HEK293 (cell line): ENCODE measurements around the gene MUS81.

Experiments used
- PRDM1 ChIP-seq: fragments of 450-650 bp; formaldehyde crosslinking; IDR thresholded peaks from 2 replicates; pipeline ENCODE4; 2016; ENCODE audit warnings: missing biosample characterization, missing genetic modification characterization
- TRIM28 ChIP-seq: IDR thresholded peaks from 2 replicates; pipeline ENCODE4 v1.6.1; 2011; ENCODE audit warnings: low read length, control low read depth, borderline replicate concordance
- ZBTB17 ChIP-seq: fragments of 450-650 bp; formaldehyde crosslinking; IDR thresholded peaks from 2 replicates; pipeline ENCODE4 v1.5.1; 2016; ENCODE audit warnings: missing biosample characterization, missing genetic modification characterization
- ZFP3 ChIP-seq: fragments of 450-650 bp; formaldehyde crosslinking; IDR thresholded peaks from 2 replicates; pipeline ENCODE4 v1.5.1; 2016; ENCODE audit warnings: low read depth, missing biosample characterization, missing genetic modification characterization
- ZNF274 ChIP-seq, 2 experiments: fragments of 200-500 bp in 1 of 2; fragments of 450-650 bp in 1 of 2; sonication (Bioruptor generic) in 1 of 2; formaldehyde crosslinking in 1 of 2; IDR thresholded peaks; 2 replicates each; pipeline versions ENCODE4 v1.5.1 to v1.6.1; 2014 to 2016; ENCODE audit warnings: borderline replicate concordance in 1 of 2, inconsistent platforms in 1 of 2, low read length in 1 of 2, missing biosample characterization in 1 of 2, missing genetic modification characterization in 1 of 2
- ZNF660 ChIP-seq: fragments of 450-650 bp; IDR thresholded peaks from 2 replicates; pipeline ENCODE4 v1.5.1; 2018; ENCODE audit warnings: missing biosample characterization, mild to moderate bottlenecking, missing genetic modification characterization
- TF ChIP-seq, protein P1 (sequence below): fragments of 450-650 bp; formaldehyde crosslinking; IDR thresholded peaks from 2 replicates; pipeline ENCODE4 v1.5.1; 2016; ENCODE audit warnings: missing biosample characterization, missing genetic modification characterization
- TF ChIP-seq, protein P2 (sequence below): fragments of 450-650 bp; formaldehyde crosslinking; optimal IDR thresholded peaks from 2 replicates; pipeline ENCODE3; 2016; ENCODE audit warnings: missing biosample characterization, mild to moderate bottlenecking, missing genetic modification characterization

DNA sequence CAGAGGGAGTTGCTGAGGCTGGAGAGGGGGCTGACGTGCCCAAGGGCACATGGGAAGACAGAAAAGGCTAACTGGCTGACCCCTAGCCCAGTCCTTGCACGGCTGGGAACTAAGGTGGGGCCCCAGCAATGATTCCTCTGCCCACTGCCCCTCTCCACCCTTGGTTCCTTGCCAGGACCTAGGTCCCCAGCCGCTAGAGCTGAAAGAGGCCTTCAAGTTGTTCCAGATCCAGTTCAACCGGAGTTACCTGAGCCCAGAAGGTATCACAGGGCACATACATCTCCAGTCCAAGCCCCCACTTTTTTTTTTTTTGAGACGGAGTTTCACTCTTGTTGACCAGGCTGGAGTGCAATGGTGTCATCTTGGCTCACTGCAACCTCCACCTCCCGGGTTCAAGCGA lies 19.8 kb downstream of the MUS81 start:
- no peak for TF ChIP-seq ZNF660 (tag by site-specific recombination)
- no peak for TF ChIP-seq ZBTB17
- TF ChIP-seq, protein P1, sequence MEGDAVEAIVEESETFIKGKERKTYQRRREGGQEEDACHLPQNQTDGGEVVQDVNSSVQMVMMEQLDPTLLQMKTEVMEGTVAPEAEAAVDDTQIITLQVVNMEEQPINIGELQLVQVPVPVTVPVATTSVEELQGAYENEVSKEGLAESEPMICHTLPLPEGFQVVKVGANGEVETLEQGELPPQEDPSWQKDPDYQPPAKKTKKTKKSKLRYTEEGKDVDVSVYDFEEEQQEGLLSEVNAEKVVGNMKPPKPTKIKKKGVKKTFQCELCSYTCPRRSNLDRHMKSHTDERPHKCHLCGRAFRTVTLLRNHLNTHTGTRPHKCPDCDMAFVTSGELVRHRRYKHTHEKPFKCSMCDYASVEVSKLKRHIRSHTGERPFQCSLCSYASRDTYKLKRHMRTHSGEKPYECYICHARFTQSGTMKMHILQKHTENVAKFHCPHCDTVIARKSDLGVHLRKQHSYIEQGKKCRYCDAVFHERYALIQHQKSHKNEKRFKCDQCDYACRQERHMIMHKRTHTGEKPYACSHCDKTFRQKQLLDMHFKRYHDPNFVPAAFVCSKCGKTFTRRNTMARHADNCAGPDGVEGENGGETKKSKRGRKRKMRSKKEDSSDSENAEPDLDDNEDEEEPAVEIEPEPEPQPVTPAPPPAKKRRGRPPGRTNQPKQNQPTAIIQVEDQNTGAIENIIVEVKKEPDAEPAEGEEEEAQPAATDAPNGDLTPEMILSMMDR = no peak
- TF ChIP-seq, protein P2, sequence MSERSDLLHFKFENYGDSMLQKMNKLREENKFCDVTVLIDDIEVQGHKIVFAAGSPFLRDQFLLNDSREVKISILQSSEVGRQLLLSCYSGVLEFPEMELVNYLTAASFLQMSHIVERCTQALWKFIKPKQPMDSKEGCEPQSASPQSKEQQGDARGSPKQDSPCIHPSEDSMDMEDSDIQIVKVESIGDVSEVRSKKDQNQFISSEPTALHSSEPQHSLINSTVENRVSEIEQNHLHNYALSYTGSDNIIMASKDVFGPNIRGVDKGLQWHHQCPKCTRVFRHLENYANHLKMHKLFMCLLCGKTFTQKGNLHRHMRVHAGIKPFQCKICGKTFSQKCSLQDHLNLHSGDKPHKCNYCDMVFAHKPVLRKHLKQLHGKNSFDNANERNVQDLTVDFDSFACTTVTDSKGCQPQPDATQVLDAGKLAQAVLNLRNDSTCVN = no peak
- no peak for TF ChIP-seq ZFP3 (tag by site-specific recombination)
- TF ChIP-seq TRIM28 = no peak
- no peak for TF ChIP-seq ZNF274 (IDR thresholded peaks at IDR 0.05; ENCODE audit: low read length)
- TF ChIP-seq ZNF274 (tag by site-specific recombination; IDR thresholded peaks at IDR 0.05; ENCODE audit: borderline replicate concordance) = no peak
- no peak for TF ChIP-seq PRDM1 (tag by site-specific recombination)
